ENCODE measurements around the gene PPID. TPM values are rescaled to one million over a fixed set of nuclear protein-coding genes. Genes with fewer than 3 reads are reported as not detected.

Gene PPID
- total RNA-seq: 26.3 and 41.5 TPM in 2 replicates

DNA sequence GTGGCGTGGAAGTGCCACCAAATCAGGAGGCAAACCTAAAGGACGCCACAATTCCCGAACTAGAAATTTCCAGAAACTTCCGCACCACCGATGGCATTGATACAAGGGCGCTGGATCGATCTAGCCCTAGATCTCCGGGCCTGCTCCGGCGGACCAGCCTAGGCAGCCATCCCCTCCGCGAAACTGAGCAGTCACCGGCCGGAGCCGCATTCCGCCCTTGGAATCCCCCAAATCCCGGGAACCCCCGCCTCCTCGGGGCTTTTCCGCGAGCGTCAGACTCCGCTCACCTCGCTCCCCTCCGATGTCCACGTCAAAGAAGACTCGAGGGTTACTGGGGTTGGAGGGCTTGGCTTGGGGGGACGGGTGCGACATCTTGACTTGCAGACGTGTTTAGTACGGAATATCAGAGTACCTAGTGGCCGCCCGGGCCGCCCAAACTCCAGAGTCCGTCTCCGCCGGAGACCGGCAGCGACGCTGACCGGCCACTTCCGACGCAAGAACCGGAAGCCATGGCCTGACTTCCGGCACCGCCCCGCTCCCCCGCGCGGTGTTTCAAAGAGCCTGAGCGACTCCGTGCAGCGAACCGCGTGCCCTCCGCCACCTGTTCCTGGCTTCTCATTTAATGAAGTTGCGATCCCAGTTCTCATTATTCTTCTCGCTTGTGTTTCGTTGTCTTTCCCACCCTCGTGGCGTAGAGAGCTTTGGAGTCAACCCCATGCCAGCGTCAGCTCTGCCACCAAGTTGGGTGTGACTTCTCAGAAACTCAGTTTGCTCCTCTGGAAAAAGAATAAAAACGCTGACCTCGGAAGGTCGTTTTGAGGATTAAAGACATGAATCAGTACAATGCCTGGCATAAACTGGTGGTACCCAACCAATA, at the start of gene PPID:
Gene PPID (minus strand): TSS at position 480 of the 877 bp plus-strand sequence. CDS start 108 bp downstream, at position 372.

DNA sequence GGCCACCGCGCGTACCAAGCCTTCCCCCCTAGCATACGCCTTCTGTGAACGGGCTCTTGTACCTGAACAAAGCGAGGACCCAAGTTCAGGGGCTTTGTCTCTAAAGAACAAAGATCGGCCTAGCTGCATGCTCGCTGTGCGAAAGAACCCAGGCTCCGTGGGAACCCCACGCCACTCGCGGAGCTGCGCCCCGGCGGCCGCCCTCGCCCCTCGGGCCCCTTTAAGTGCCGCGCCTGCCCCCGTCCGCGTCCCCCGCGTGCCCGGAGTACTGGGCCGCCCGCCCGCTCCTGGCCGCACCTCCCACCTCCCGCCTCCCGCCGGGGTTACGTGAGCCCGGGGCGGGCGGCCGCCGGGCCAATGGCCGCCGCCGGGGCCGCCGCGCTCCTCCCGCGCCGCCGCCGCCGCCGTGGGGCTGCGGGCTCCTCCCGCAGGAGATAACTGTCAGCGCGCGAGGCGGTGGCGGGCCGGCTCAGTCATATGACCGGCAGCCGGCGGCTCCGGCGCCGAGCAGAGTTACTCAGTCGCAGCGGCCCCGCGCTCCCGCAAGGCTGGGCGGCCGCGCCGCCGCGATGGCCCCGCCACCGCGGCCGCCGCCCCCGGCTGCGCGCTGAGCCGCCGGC, 45.5 kb upstream of the PPID start, which contains the start of gene FNIP2:
Gene FNIP2 (plus strand): TSS at position 472 of the 620 bp plus-strand sequence. CDS start 187 bp downstream, outside the sequence.

DNA sequence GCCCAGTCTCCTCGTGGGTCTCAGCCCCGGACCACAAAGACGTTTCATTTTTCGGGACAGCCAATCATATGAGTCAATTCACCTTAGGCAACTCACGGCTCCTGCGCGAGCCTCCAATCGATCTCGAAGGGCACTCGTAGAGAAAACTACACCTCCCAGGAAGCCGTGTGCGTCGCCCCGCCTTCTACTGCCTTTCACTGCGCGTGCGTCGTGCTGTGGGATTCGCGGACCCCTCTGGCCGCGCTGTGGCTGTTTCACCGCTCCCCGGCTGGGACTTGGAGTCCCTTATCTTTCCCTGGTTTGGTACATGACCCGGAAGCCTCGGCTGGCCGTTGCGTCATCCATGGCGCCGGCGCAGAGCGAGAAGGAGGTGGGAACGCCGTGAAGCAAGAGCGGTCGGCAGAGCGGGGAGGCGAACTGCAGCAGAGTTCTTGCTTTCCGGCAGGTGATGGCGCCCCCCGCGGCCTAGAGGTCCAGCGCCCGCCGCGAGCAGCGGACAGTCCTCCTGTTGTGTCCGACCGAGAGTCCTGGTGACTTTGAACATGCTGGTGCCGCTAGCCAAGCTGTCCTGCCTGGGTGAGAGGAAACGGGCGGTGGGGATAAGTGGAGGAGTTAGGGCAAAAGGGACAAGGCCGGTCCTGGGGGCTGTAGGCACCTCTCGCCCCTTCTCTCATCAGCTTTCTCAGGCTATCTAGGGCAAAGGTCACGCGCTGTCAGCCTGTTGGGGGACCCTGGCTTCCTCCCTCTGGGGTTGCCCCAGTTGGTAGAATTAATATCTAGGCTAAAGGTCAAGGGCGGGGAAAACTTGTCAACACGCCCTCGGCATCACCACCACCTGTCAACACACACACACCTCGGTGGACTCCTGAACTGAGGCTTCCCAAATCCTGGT, 51.0 kb downstream of the PPID start, which contains the start of gene ETFDH:
Gene ETFDH (plus strand): TSS at position 382 of the 892 bp plus-strand sequence. CDS start 161 bp downstream, at position 543.

DNA sequence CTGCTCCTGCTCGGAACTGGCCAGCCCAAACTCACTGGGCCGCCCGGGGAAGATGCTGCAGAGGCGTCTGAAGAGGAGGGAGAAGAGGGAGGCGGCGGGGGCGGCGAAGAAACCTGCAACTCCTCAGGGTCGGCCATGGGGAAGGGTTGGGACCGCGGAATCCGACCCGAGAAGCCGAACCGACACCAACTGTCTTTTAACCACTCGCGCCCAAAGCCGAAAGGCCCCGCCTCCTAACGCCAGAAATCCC, 51.6 kb downstream of the PPID start, which contains the start of gene C4orf46:
Gene C4orf46 (minus strand): TSS at position 223 of the 250 bp plus-strand sequence. CDS start 86 bp downstream, at position 137.

Other genes starting within 250 kb of the PPID start
- gene RXFP1, start 201.5 kb downstream of the PPID start, total RNA-seq: 0.15 TPM in 1 of 2 replicates, not detected in the other
- gene C4orf46, start 51.5 kb downstream of the PPID start, total RNA-seq: 16.0 and 17.8 TPM in 2 replicates
- 14.7 and 16.0 TPM in 2 replicates for gene ETFDH, start 51.1 kb downstream of the PPID start, total RNA-seq
- 7.1 and 7.4 TPM in 2 replicates for gene FNIP2, start 45.6 kb upstream of the PPID start, total RNA-seq